Measurements from ENCODE around the gene DOCK4. TPM values are rescaled to one million over a fixed set of nuclear protein-coding genes. Genes with fewer than 3 reads are reported as not detected.

The DOCK4 gene
- total and polyA plus RNA-seq, 2 of the 8 experiments (the other 6 are each of a cell fraction or from before 2014, with no cell fraction given), result 5.1 to 23.6 TPM

DNA sequence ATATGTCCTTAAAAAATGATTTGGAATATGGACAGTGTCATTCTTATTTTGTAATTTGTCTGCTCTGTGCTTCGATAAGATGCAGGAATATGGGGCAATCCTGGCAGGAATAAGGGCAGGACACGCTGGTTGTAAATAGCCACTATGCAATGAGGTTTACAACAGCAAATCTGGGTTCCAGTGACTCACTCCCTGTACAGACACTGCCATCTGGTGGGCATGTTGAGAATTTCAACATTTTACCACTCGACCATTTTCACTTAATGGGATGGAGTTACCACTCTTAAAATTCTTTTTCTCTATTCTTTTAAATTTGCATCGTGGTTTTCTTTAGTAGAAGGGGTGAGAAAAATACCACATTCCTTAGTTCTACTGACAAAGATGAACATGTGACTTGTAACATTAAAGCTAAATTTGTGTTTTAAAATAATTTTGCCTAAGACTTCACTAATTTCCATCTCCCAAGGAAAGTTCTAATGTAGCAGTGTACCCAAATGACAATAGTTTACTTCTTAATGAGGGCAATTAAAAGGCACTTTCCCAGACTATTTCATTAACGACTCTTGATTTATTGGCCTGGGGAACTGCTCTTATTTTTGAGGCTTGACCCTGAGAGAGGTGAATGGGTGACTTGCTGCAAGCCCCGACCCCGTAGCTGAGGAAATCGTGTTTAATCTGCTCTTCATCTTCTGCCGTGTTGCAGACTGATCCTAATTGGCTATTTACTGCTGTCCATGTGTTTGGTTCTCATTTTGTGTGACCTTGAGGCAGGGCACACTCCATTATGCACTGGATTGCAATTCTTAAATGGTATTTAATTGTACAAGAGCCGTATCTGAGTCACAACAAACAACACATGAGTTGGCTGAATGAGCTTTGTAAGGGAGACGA lies 470.3 kb downstream of the DOCK4 start (continued):
- TF ChIP-seq, protein P1, sequence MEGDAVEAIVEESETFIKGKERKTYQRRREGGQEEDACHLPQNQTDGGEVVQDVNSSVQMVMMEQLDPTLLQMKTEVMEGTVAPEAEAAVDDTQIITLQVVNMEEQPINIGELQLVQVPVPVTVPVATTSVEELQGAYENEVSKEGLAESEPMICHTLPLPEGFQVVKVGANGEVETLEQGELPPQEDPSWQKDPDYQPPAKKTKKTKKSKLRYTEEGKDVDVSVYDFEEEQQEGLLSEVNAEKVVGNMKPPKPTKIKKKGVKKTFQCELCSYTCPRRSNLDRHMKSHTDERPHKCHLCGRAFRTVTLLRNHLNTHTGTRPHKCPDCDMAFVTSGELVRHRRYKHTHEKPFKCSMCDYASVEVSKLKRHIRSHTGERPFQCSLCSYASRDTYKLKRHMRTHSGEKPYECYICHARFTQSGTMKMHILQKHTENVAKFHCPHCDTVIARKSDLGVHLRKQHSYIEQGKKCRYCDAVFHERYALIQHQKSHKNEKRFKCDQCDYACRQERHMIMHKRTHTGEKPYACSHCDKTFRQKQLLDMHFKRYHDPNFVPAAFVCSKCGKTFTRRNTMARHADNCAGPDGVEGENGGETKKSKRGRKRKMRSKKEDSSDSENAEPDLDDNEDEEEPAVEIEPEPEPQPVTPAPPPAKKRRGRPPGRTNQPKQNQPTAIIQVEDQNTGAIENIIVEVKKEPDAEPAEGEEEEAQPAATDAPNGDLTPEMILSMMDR (IDR thresholded peaks at IDR 0.05; ENCODE audit: control extremely low read depth in 1 of 3, insufficient read depth in 1 of 3, low read depth in 1 of 3, low read length in 3 of 3), result peak in 2 of 3 experiments; percentile 72 to 81; a peak in 3 of 4 replicates
- peak; percentile 23; the same call in 1 of the 2 replicates for TF ChIP-seq CEBPB (IDR thresholded peaks at IDR 0.05; ENCODE audit: low read depth, low read length)
- TF ChIP-seq CHD2 (IDR thresholded peaks at IDR 0.05; ENCODE audit: low read length), result no peak
- TF ChIP-seq CTBP2 (IDR thresholded peaks at IDR 0.05; ENCODE audit: borderline replicate concordance, insufficient read depth, insufficient read length, low read length), result no peak

All from H1 (cell line).